Muscle of leg (tissue), 11 donors: ENCODE results near the gene MTUS2. TPM values are rescaled to one million over a fixed set of nuclear protein-coding genes. Genes with fewer than 3 reads are reported as not detected.

Experiments
- DNase-seq: peaks from one replicate; pipeline ENCODE4 v3.0.0; 2013
- H3K27ac ChIP-seq: one replicate; pipeline ENCODE4 v1.5.1; 2013; ENCODE audit warnings: mild to moderate bottlenecking, low read length, control low read depth
- H3K27me3 ChIP-seq: one replicate; pipeline ENCODE4 v1.6.1; 2013; ENCODE audit warnings: low read length; ENCODE audit not compliant: control insufficient read depth, insufficient read depth
- H3K36me3 ChIP-seq: one replicate; pipeline ENCODE4 v1.6.1; 2013; ENCODE audit warnings: low read length; ENCODE audit not compliant: control insufficient read depth, insufficient read depth
- H3K4me1 ChIP-seq: one replicate; pipeline ENCODE4 v1.6.1; 2013; ENCODE audit warnings: low read length; ENCODE audit not compliant: control insufficient read depth, insufficient read depth
- H3K4me3 ChIP-seq: one replicate; pipeline ENCODE4 v1.5.1; 2013; ENCODE audit warnings: low read length, control low read depth
- H3K9me3 ChIP-seq: replicated peaks from 2 replicates; pipeline ENCODE4 v1.6.1; 2013; ENCODE audit warnings: low read depth, low read length; ENCODE audit not compliant: control insufficient read depth
- WGBS: methylation state at CpG from one replicate; pipeline ENCODE4 v1.1.5; 2013; ENCODE audit warnings: missing lambda C conversion rate; ENCODE audit not compliant: insufficient coverage; 5-methylcytosine and 5-hydroxymethylcytosine counted together
- polyA plus RNA-seq, 8 donors: library from polyadenylated mRNA; unstranded; fragments of 120-200 nt; gene quantifications; one replicate each; pipeline versions ENCODE4 v1.2.1 to v1.2.3, GENCODE V29; 2013; ENCODE audit warnings: inconsistent platforms in 1 of 8, low replicate concordance in 1 of 8; ENCODE audit not compliant: insufficient read length in 8 of 8, insufficient read depth in 1 of 8
- total RNA-seq: library from RNA; stranded (reverse); fragments of 120-200 nt; gene quantifications from one replicate; pipeline ENCODE4 v1.2.4, GENCODE V29; 2013

MTUS2 gene
- total and polyA plus RNA-seq, 9 donors = 11.3 to 29.5 (median 21.7) TPM

DNA sequence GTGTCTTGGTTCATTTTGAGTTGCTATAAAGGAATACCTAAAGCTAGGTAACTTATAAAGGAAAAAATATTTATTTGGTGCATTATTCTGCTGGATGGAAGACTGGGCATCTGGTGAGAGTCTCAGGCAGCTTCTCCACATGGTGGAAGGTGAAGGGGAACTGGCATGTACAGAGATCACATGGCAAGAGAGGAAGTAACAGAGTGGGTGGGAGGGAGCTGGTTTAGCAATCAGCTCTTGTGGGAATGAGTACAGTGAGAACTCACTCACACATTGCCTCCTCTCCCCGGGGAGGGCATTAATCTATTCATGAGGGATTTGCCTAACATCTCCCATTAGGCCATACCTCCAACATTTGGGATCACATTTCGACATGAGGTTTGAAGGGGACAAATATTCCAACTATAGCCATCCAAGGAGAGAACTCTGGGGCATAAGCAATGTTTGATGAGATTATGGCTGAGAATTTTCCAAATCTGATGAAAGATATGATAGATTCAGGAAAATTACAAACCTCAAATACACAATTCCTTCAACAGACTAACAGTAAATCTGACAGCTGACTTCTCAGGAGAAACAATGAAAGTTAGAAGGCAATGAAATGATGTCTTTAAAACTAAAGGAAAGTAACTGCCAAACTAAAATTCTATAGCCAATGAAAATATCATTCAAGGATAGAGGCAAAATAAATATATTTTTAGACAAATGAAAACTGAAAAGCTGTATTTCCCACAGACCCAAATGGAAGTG, 52.5 kb downstream of the MTUS2 start:
- Histone ChIP-seq H3K27ac (no peak overlapping the region), H3K27me3 (no peaks in the 10 kb centered on the region), H3K36me3 (no peaks in the 10 kb centered on the region), H3K4me1 (no peaks in the 10 kb centered on the region), H3K9me3 (peaks cover 3% of the 10 kb centered on the region), H3K4me3 (no peak overlapping the region)
- WGBS = no CpG with 5 or more reads among the region's 2 CpGs
- DNase-seq = no peak

DNA sequence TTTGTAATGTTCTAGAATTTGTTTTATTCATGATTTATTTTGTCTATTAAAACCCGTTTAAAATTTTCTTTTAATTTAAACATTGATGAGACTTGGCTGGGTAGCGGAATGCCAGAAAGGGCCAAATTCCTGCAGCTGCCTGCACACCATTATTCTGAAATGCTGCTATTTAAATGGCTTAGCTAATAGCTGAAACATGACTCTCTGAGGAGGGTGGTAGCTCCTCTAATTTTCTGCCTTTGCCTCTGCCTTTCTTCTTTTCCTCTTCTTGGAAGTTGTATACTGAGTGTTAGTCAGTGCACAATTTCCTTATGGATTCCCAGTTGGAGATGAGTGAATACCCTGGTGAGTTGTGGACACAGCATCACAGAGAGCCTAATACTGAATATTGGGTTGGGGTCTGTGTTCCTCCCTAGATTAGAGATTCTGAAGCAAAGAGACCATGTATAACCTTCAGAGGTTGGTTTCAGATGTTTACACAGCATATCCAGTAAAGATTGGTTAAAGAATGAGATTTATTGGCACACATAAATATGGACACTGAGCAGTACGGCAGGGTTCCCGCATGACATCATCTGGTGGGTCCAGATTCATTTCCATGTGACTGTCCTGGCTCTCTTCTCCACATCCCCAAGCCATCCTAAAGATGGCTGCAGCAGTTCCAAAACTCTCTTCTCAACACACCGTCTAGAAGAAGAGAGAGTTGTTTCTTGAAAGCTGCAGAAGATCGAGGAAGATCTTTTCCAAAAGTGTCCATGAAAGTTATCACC, 55.9 kb downstream of the MTUS2 start:
- Histone ChIP-seq H3K27ac (no peak overlapping the region), H3K27me3 (no peaks in the 10 kb centered on the region), H3K9me3 (peaks cover 3% of the 10 kb centered on the region), H3K4me3 (no peak overlapping the region), H3K4me1 (no peaks in the 10 kb centered on the region), H3K36me3 (no peaks in the 10 kb centered on the region)
- 80% methylated on average over 2 of the region's 6 CpGs for WGBS
- no peak for DNase-seq

DNA sequence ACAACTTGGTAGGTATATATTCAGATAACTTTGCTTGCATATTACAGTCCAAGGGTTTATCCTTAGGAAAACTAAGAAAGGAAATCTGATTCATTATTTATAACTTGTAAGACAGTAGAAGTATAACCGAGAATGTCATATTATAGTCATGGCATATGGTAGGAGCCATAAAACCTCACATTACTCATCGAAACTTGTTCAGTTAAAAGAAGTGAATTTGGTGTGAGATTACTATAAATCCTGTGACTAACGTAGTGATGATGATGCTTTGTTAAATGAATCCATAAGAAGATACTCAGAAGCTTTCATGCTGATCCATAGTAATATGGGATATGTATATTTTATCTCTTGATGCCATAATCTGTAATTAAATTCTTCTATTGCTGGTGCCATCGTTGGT, 57.3 kb downstream of the MTUS2 start:
- Histone ChIP-seq H3K4me1 (no peaks in the 10 kb centered on the region), H3K27ac (no peak overlapping the region), H3K36me3 (no peaks in the 10 kb centered on the region), H3K4me3 (no peak overlapping the region), H3K9me3 (peaks cover 3% of the 10 kb centered on the region), H3K27me3 (no peaks in the 10 kb centered on the region)
- no CpG with 5 or more reads among the region's 4 CpGs for WGBS
- DNase-seq = no peak

DNA sequence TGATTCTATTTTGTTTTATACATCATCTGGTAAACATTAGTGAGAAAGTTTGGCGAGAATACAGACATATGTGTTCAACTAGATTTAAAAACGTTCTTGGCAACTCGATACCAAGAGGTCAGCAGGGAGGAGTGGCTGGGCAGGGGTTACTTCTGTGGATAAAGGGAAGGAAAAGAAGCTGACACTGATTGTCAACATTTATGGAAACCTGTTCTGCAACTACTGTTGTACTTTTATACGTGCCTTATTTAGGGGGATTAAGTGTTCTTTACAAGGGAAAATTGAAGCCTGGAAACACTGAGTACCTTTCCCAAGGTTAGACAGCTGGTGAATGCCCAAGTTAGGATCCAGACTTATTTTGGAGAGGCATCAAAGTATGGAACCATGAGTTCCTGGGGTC, 65.0 kb downstream of the MTUS2 start:
- H3K4me3 ChIP-seq = no peak overlapping the region
- H3K27me3 ChIP-seq = no peaks in the 10 kb centered on the region
- H3K36me3 ChIP-seq = no peaks in the 10 kb centered on the region
- H3K9me3 ChIP-seq = no peaks in the 10 kb centered on the region
- 14% methylated on average over 1 of the region's 4 CpGs for WGBS
- H3K27ac ChIP-seq = no peak overlapping the region
- no peaks in the 10 kb centered on the region for H3K4me1 ChIP-seq
- peak; percentile 40 for DNase-seq

DNA sequence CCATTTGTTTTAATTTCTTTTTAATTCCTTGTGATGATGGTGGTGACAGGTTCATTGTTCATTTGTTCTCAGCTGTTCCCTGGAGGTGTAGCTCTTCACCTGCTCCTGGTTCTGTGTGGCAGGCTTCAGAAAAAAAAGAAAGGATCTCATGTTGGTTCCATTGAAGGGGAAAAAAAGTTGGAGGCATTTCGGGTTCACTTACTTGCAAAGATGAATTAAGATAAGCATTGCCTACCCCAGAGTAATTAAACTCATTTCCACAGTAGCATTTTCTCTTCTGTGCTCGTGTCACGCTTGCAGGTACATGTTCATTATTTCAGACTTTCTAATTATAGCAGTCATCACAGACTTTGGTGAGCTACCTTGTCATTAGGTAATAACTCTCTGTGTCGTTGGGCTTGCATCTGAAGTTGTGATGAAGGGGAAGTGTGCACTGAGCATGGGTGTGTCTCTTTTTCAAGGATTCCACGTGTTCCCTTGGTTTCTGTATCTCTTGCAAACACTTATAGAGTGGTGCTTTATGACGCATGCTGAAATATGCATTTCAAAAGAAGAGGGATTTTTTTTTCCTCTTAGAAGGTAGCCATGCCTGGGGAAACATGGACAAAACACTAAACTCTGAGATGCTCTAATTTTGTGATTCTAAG, 69.1 kb downstream of the MTUS2 start:
- no CpG with 5 or more reads among the region's 6 CpGs for WGBS
- no peaks in the 10 kb centered on the region for H3K9me3 ChIP-seq
- no peak overlapping the region for H3K27ac ChIP-seq
- no peaks in the 10 kb centered on the region for H3K27me3 ChIP-seq
- no peaks in the 10 kb centered on the region for H3K36me3 ChIP-seq
- H3K4me1 ChIP-seq = no peaks in the 10 kb centered on the region
- DNase-seq = no peak
- no peak overlapping the region for H3K4me3 ChIP-seq

DNA sequence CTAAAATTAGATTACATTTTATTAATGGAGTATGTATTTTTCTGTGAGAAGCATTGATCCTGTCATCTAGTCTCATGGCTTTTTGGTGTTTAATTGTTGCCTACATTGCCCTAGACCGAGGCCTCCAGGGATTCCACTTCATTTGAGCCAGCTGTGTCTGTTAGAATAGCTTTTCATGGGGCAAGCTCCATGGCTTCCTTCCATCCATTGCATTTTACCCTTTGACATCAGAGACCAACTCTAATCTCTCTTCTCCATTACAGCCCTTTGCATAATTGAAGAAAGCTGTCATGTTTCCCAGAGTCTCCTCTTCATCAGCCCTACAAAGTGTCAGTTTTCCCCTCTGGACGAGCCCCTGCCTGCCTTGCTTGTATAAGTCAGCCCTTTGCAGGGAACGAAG, 70.6 kb downstream of the MTUS2 start:
- H3K4me3 ChIP-seq = no peak overlapping the region
- no peaks in the 10 kb centered on the region for H3K9me3 ChIP-seq
- no peaks in the 10 kb centered on the region for H3K27me3 ChIP-seq
- H3K4me1 ChIP-seq = no peaks in the 10 kb centered on the region
- H3K36me3 ChIP-seq = no peaks in the 10 kb centered on the region
- H3K27ac ChIP-seq = no peak overlapping the region
- no peak for DNase-seq
- WGBS = 30% methylated on average over 2 of the region's 3 CpGs

DNA sequence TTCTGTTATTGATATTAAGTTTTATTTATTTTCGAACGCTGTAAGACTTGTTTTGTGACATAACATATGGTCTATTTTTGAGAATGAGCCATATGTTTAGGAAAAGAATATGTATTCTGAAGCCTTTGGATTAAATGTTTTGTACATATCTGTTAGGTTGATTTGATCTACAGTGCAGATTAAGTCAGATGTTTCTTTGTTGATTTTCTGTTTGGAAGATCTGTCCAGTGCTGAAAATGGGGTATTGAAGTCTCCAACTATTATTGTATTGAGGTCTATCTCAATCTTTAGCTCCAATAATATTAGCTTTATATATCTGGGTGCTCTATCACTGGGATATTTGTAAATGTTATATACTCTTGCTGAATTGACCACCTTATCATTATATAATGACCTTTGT, 97.9 kb downstream of the MTUS2 start:
- Histone ChIP-seq H3K27ac (no peak overlapping the region), H3K36me3 (no peaks in the 10 kb centered on the region), H3K4me1 (no peaks in the 10 kb centered on the region), H3K9me3 (no peaks in the 10 kb centered on the region), H3K27me3 (no peaks in the 10 kb centered on the region), H3K4me3 (no peak overlapping the region)
- DNase-seq = no peak
- no CpG with 5 or more reads among the region's 2 CpGs for WGBS

DNA sequence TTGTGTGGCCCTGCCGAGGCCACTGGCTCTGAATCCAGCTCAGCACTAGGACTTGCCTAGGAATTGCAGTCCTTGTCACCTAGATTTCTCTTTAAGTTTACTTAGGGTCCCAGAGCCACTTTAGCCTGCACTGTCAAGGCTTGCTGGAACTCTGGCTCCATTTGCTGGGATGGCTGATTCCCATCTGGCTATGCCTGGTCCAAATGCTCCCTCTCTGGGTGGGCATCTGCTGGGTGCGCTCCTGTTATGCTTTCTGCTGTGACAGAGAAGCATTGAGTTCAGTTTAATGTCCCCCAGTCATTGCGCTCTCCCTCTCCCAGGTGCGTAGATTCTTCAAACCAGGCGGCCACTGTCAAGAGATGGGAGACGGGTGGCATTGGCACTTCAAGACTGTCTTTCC, 102.2 kb downstream of the MTUS2 start:
- H3K27me3 ChIP-seq = no peaks in the 10 kb centered on the region
- no peaks in the 10 kb centered on the region for H3K9me3 ChIP-seq
- WGBS = 86% methylated on average over 2 of the region's 6 CpGs
- no peak for DNase-seq
- no peaks in the 10 kb centered on the region for H3K36me3 ChIP-seq
- H3K4me3 ChIP-seq = no peak overlapping the region
- no peaks in the 10 kb centered on the region for H3K4me1 ChIP-seq
- H3K27ac ChIP-seq = no peak overlapping the region

DNA sequence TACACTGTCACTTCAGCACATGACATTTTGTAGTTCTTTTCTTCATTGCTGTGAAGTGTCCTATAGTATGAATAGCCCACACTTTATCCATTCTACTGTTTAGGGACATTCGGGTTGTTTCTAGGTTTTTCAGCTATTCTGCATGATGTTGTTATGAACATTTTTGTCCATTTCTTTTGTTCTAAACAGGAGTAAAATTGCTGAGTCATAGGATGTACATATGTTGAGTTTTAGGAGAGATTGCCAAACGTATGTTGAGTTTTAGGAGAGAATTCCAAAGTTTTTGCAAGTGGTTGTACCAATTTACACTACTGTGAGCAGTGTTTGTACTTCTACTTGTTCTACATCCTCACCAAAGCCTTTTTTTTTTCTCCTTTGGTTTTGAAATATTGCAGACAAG, 115.0 kb downstream of the MTUS2 start:
- WGBS = 100% methylated on average over 1 of the region's 2 CpGs
- H3K36me3 ChIP-seq = no peaks in the 10 kb centered on the region
- no peaks in the 10 kb centered on the region for H3K4me1 ChIP-seq
- no peak overlapping the region for H3K4me3 ChIP-seq
- H3K27me3 ChIP-seq = no peaks in the 10 kb centered on the region
- no peak overlapping the region for H3K27ac ChIP-seq
- H3K9me3 ChIP-seq = no peaks in the 10 kb centered on the region
- no peak for DNase-seq

DNA sequence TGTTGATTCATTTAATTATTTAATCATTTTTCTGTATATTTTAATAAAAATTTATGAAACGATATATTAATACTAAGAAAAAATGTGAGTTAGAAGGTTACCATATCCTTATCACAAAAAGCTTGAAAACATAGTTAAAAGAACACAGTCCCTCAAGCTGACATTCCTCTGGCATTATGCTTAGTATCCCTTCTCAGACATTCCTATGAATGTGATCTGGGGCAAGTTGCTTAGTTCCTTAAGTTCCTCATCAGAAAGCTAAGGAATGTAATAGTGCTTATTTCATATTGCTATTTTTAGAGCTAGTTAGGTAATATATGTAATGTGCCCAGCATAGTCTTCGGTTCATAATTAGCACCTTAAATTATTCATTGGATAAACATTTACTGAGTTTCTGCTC, 122.8 kb downstream of the MTUS2 start:
- no peak for DNase-seq
- H3K4me3 ChIP-seq = no peak overlapping the region
- no peaks in the 10 kb centered on the region for H3K36me3 ChIP-seq
- H3K27ac ChIP-seq = no peak overlapping the region
- no peaks in the 10 kb centered on the region for H3K27me3 ChIP-seq
- no peaks in the 10 kb centered on the region for H3K4me1 ChIP-seq
- no peaks in the 10 kb centered on the region for H3K9me3 ChIP-seq
- no CpG with 5 or more reads among the region's 2 CpGs for WGBS
